Measurements from ENCODE around the gene LONRF2.

GRCh38 chr2:100238471-100238870 lies 83.8 kb downstream of the LONRF2 start:
- TF ChIP-seq CTCF (IDR thresholded peaks at IDR 0.05) (no peak), POLR2A (IDR thresholded peaks at IDR 0.05) (no peak)

All from uterus (tissue), 2 donors.